ENCODE measurements around the gene ZNF76. TPM values are rescaled to one million over a fixed set of nuclear protein-coding genes. Genes with fewer than 3 reads are reported as not detected.

Gene ZNF76
- total and polyA plus RNA-seq, 2 of the 8 experiments (the other 6 are each of a cell fraction or from before 2014, with no cell fraction given): 17.9 to 23.9 TPM

DNA sequence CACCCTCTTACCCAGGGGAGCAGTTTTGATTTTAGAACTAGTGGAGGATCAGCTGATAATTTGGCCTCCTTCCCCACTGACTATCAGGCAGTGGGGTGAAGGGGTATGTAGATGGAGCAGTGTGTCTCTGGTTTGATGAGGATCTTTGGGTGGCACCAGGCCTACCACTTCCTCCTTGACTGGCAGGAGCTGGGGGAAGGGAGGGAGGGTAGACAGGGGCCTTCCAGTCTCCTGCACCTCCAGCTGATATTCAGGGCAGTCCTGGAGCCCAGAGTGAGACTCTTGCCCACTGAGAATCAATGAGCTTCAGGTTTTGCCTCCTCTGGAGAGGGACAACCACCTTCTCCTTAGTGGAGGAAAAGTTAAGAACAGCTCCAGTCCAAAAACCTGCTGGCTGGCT is 41.3 kb downstream of the ZNF76 start:
- CTCF ChIA-PET (ENCODE audit: partially characterized antibody): interaction anchor here (0.5 to 20.6 kb wide), 6 partner anchors 9 to 507 kb away, joined by 3 to 358 read pairs (median 4); partner anchors contain the start of genes FANCE and PPARD
- H2BK15ac ChIP-seq (ENCODE audit: low read length): no peak overlapping the region
- H2BK5ac ChIP-seq (ENCODE audit: low read depth, low read length): no peak overlapping the region
- no peak overlapping the region for H3K4me2 ChIP-seq (ENCODE audit: insufficient read depth in 1 of 2, low read depth in 2 of 2, low read length in 2 of 2)
- FAIRE-seq (no peak), DNase-seq (ENCODE audit: low read depth in 1 of 2, low spot score in 2 of 2) (no peak)
- no peaks in the 10 kb centered on the region for H3K9me3 ChIP-seq (ENCODE audit: insufficient read depth in 2 of 2, low read depth in 1 of 2, low read length in 1 of 2)
- H3K79me2 ChIP-seq (ENCODE audit: control insufficient read depth in 1 of 2, insufficient read depth in 2 of 2, low read length in 2 of 2): no peaks in the 10 kb centered on the region
- no peak overlapping the region for H2BK12ac ChIP-seq (ENCODE audit: low read depth, low read length)
- no peaks in the 10 kb centered on the region for H4K20me1 ChIP-seq (replicated peaks in 1 of 2; ENCODE audit: control insufficient read depth in 1 of 2, insufficient read depth in 2 of 2, low read length in 2 of 2)
- peaks cover 6 to 18% (median 12%) of the 10 kb centered on the region in 4 experiments for H3K4me1 ChIP-seq (replicated peaks in 1 of 4; ENCODE audit: control insufficient read depth in 3 of 4, insufficient read depth in 4 of 4, low read length in 3 of 4)
- no peaks in the 10 kb centered on the region; the same call in 1 of the 2 replicates for H3K79me1 ChIP-seq (ENCODE audit: low read depth, low read length)
- H3K4ac ChIP-seq (replicated peaks; ENCODE audit: insufficient read length, low read depth, low read length): no peak overlapping the region
- no peaks in the 10 kb centered on the region; the same call in 1 of the 2 replicates for H3K23me2 ChIP-seq (ENCODE audit: low read depth, low read length)
- H4K91ac ChIP-seq (replicated peaks; ENCODE audit: insufficient read length, low read length): no peak overlapping the region
- no peak overlapping the region for H3K27ac ChIP-seq (ENCODE audit: low read depth, low read length)
- H3K27me3 ChIP-seq (replicated peaks in 1 of 4; ENCODE audit: control insufficient read depth in 3 of 4, extremely low read depth in 1 of 4, insufficient read depth in 3 of 4, low read length in 3 of 4): no peaks in the 10 kb centered on the region
- H3K9ac ChIP-seq (replicated peaks in 1 of 4; ENCODE audit: extremely low read depth in 1 of 4, low read depth in 3 of 4, low read length in 3 of 4): no peak overlapping the region
- H3K56ac ChIP-seq (replicated peaks; ENCODE audit: insufficient read length, low read depth, low read length): no peak overlapping the region
- POLR2A ChIA-PET (ENCODE audit: partially characterized antibody): interaction anchor here (0.5 to 6.5 kb wide), 6 partner anchors 10 to 281 kb away, joined by 3 to 40 read pairs (median 4); partner anchors contain the start of gene RPL10A
- no peak overlapping the region for H2AFZ ChIP-seq (ENCODE audit: low read length)
- H2BK20ac ChIP-seq (ENCODE audit: low read length): no peak overlapping the region
- no peak overlapping the region for H3K18ac ChIP-seq (ENCODE audit: extremely low read depth, low read length)
- no peak overlapping the region for H3K23ac ChIP-seq (ENCODE audit: insufficient read length)
- H3K36me3 ChIP-seq (ENCODE audit: control insufficient read depth in 2 of 4, insufficient read depth in 4 of 4, low read length in 3 of 4): no peaks in the 10 kb centered on the region
- no peak overlapping the region for H4K5ac ChIP-seq (ENCODE audit: insufficient read length, low read depth, low read length)
- no peak overlapping the region for H2AK5ac ChIP-seq (ENCODE audit: low read depth, low read length)
- no peak overlapping the region for H4K8ac ChIP-seq (ENCODE audit: extremely low read depth, insufficient read depth, low read length)
- no peak overlapping the region for H2BK120ac ChIP-seq (replicated peaks; ENCODE audit: low read depth, low read length)
- H3K14ac ChIP-seq (ENCODE audit: insufficient read length): no peak overlapping the region
- no peak overlapping the region for H3K4me3 ChIP-seq (ENCODE audit: extremely low read depth in 1 of 4, insufficient read depth in 2 of 4, low read depth in 3 of 4, low read length in 4 of 4)
- no peak for TF ChIP-seq GABPA (IDR thresholded peaks at IDR 0.05; ENCODE audit: borderline replicate concordance, insufficient read depth, low read length)
- no peak for TF ChIP-seq TAF7 (optimal IDR thresholded peaks at IDR 0.05; ENCODE audit: borderline replicate concordance, low read depth, low read length)
- TF ChIP-seq CBX8 (IDR thresholded peaks at IDR 0.05; ENCODE audit: borderline replicate concordance, low read depth, low read length): no peak
- no peak for TF ChIP-seq SP2 (IDR thresholded peaks at IDR 0.05; ENCODE audit: low read length)
- no peak for TF ChIP-seq EP300 (IDR thresholded peaks at IDR 0.05; ENCODE audit: borderline replicate concordance in 1 of 2, low read depth in 2 of 2, low read length in 2 of 2)
- TF ChIP-seq, protein P1, sequence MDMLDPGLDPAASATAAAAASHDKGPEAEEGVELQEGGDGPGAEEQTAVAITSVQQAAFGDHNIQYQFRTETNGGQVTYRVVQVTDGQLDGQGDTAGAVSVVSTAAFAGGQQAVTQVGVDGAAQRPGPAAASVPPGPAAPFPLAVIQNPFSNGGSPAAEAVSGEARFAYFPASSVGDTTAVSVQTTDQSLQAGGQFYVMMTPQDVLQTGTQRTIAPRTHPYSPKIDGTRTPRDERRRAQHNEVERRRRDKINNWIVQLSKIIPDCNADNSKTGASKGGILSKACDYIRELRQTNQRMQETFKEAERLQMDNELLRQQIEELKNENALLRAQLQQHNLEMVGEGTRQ (IDR thresholded peaks at IDR 0.05; ENCODE audit: low read length): no peak
- no peak for TF ChIP-seq SRF (IDR thresholded peaks at IDR 0.05; ENCODE audit: low read depth, low read length)
- TF ChIP-seq, protein P2, sequence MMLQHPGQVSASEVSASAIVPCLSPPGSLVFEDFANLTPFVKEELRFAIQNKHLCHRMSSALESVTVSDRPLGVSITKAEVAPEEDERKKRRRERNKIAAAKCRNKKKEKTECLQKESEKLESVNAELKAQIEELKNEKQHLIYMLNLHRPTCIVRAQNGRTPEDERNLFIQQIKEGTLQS (IDR thresholded peaks at IDR 0.05; ENCODE audit: insufficient read depth, low read depth, low read length): no peak
- TF ChIP-seq RFX5 (IDR thresholded peaks at IDR 0.05; ENCODE audit: borderline replicate concordance, low read depth, low read length): no peak
- TF ChIP-seq POLR2AphosphoS5 (IDR thresholded peaks at IDR 0.05; ENCODE audit: low read depth, low read length): no peak
- TF ChIP-seq TEAD4 (IDR thresholded peaks at IDR 0.05; ENCODE audit: low read depth, low read length): no peak
- no peak for TF ChIP-seq RBBP5 (IDR thresholded peaks at IDR 0.05; ENCODE audit: borderline replicate concordance, low read depth, low read length)
- TF ChIP-seq BRCA1 (IDR thresholded peaks at IDR 0.05; ENCODE audit: low read depth, low read length): no peak
